HG02981 (cell line): ENCODE results near the gene RPS15A.
"Not testable (repeated sequence)": the region's sequence is repeated elsewhere in the genome, so short reads cannot be mapped to it uniquely, and the experiment has no call there.

Experiments used
- ATAC-seq: cut with Tn5 transposase; IDR thresholded peaks from one replicate; pipeline ENCODE4 v1.9.1; 2021; ENCODE audit warnings: mild to moderate bottlenecking, moderate library complexity; ENCODE audit not compliant: unreplicated experiment

RPS15A gene

GRCh38 chr16:18797746-18798145 is 7.6 kb upstream of the RPS15A start:
- no peak for ATAC-seq

GRCh38 chr16:18796377-18796776 is 6.2 kb upstream of the RPS15A start:
- ATAC-seq = no peak

- no peak for ATAC-seq
These were observed 2.8 kb upstream of the RPS15A start for GRCh38 chr16:18792836-18793433.

- ATAC-seq = no peak
These were observed 652 bp downstream of the RPS15A start for GRCh38 chr16:18789515-18789849.

- no peak for ATAC-seq
These were observed 1.2 kb downstream of the RPS15A start for GRCh38 chr16:18788828-18789514.

GRCh38 chr16:18784917-18785623 is 5.1 kb downstream of the RPS15A start:
- no peak for ATAC-seq

GRCh38 chr16:18783430-18784341 is 6.4 kb downstream of the RPS15A start:
- no peak for ATAC-seq

- no peak for ATAC-seq
These were observed 7.3 kb downstream of the RPS15A start for GRCh38 chr16:18782697-18783429.

- not testable (repeated sequence) for ATAC-seq
These were observed 8.9 kb downstream of the RPS15A start for GRCh38 chr16:18781232-18781631.

GRCh38 chr16:18780460-18781026 is 9.6 kb downstream of the RPS15A start:
- ATAC-seq = not testable (repeated sequence)

GRCh38 chr16:18777664-18778063 is 12.5 kb downstream of the RPS15A start:
- not testable (repeated sequence) for ATAC-seq

- not testable (repeated sequence) for ATAC-seq
These were observed 13.8 kb downstream of the RPS15A start for GRCh38 chr16:18776334-18776733.

GRCh38 chr16:18774651-18775050 is 15.5 kb downstream of the RPS15A start:
- not testable (repeated sequence) for ATAC-seq

- ATAC-seq = not testable (repeated sequence)
These were observed 18.0 kb downstream of the RPS15A start for GRCh38 chr16:18772171-18772570.

- not testable (repeated sequence) for ATAC-seq
These were observed 19.7 kb downstream of the RPS15A start for GRCh38 chr16:18770336-18770962.

GRCh38 chr16:18767217-18767616 is 22.9 kb downstream of the RPS15A start:
- ATAC-seq = peak; percentile 52

- ATAC-seq = peak; percentile 44
These were observed 27.4 kb downstream of the RPS15A start for GRCh38 chr16:18762713-18763112.

GRCh38 chr16:18759598-18760520 is 30.3 kb downstream of the RPS15A start:
- ATAC-seq = peak; percentile 51
